KOPT-K1 (cell line): Measurements from ENCODE around the gene VAV3.

ENCODE experiments used
- H3K27ac ChIP-seq: fragments of 200-600 bp; sonication (generic); 2 replicates; pipeline ENCODE4 v1.5.1; 2016; ENCODE audit warnings: antibody characterized with exemption, mild to moderate bottlenecking, low read depth, low read length; ENCODE audit not compliant: poor library complexity, severe bottlenecking
- H3K36me3 ChIP-seq: fragments of 200-600 bp; sonication (generic); 2 replicates; pipeline ENCODE4 v1.5.1; 2017; ENCODE audit warnings: antibody characterized with exemption, mild to moderate bottlenecking, low read length, moderate library complexity; ENCODE audit not compliant: insufficient read depth
- H3K9me3 ChIP-seq: fragments of 200-600 bp; sonication (generic); 2 replicates; pipeline ENCODE4 v1.5.1; 2017; ENCODE audit warnings: antibody characterized with exemption, low read length, mild to moderate bottlenecking; ENCODE audit not compliant: insufficient read depth, poor library complexity, severe bottlenecking

VAV3 gene

DNA sequence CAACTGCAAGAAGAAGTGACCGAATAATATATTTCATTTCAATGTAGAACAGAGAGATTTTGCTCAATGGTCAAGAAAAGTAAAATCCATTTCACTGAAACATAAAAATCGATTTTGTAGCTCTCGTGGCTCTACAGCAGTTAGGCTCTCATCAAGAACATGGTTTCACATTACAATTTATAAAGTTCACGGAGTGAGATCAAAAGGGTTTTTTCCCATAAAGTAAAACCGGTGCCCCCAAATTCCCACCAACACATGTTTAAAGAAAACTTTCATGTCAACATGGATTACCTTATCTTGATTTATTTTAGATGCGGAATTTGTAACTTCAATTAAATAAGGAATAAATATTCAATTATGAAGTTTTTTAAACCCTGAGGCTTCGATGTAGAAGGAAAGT, 16.3 kb upstream of the VAV3 start:
- Histone ChIP-seq H3K36me3 (no peaks in the 10 kb centered on the region), H3K27ac (no peak overlapping the region), H3K9me3 (no peaks in the 10 kb centered on the region)

DNA sequence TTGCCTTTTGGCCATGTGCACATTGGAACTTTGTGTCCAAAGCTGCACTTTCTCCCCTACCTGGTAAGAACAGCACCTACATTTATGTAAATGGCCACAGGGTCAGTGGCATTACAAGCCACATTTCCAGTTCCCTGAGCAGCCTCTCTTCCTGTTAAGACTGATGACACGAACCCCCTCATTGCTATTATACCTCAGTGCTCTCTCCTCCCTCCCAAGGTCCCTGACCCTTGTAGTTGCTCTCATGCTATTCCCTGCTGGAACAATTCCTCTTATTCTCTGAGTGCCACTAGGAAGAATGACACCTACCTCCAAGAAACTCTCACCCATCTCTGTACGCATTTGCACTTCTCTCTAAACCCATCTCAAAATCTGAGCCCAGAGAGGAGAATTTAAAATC, 14.9 kb upstream of the VAV3 start:
- Histone ChIP-seq H3K9me3 (no peaks in the 10 kb centered on the region), H3K36me3 (no peaks in the 10 kb centered on the region), H3K27ac (no peak overlapping the region)

DNA sequence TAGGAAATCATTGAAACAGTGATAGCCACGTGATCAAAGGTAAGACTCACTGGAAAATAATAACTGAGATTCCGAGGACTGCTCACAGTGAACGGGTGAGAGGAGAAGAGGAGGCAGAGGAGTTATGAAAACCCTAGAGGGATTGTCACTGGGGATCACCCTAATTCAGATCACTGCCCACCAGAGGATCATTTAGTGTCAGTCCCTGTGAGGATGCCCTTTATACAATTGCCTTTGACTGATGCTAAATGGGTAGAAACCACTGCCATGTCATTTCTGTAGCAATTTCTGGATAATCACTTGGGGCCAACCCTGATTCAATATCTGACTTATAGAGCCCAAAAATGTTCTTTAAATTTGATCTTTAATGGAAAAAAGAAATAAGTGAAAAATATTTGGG, 14.1 kb upstream of the VAV3 start:
- no peaks in the 10 kb centered on the region for H3K9me3 ChIP-seq
- no peak overlapping the region for H3K27ac ChIP-seq
- no peaks in the 10 kb centered on the region for H3K36me3 ChIP-seq

DNA sequence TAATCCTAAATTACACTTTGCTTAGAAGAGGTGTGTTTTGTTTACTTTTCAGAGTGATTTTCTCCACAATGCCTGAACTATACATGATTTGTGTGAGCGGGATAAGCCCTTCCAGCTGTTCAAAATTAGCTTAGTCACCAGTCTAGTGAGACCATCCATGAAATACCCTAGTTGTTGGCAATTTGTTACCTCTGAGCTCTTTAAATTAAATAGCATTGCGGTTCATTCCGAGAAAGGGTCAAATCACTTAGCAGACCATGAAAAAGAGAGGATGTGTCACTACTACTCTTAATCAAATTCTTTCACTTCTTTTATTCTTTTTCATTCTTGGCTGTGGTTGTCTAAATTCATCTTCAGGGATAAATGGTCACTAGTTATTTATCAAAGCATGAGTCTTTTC, 11.9 kb upstream of the VAV3 start:
- Histone ChIP-seq H3K36me3 (no peaks in the 10 kb centered on the region), H3K9me3 (no peaks in the 10 kb centered on the region), H3K27ac (no peak overlapping the region)

DNA sequence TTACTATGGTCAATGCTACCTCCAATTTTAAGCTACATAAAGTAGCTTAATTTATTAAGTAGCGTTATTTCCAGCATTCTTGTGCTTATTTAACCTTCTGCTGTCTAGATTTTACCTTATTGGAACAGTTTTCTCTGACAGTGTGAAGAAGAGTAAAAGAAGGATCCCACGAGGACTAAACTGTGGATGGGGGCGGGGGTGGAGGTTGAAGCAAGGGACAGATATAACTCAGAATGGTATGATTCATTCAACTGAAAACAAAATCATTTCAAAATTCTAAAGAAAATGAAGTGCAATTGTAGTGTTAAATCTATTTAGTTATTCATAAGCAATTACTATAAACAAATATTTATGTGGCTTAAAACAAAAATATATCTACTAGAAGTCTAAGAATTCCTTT, 11.5 kb upstream of the VAV3 start:
- Histone ChIP-seq H3K27ac (no peak overlapping the region), H3K9me3 (no peaks in the 10 kb centered on the region), H3K36me3 (no peaks in the 10 kb centered on the region)

DNA sequence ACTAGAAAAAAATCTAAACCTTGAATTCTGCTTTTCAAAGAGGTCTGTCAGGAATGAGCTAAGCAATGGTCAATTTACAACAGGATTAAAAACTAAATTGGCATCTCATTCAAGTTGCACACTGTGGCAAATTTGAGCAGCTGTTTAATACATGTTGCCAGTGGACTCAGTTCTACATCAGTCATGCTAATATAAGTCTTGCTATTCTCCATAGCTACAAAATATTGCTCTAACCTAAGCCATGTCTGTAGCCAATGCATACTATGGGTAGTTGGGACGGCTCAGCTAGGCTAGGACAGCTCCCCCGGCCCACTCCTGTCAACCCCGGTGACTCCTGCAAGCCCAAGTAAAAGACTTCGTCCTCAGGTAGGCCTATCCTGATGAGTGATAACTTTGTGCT, 10.9 kb upstream of the VAV3 start:
- Histone ChIP-seq H3K9me3 (no peaks in the 10 kb centered on the region), H3K27ac (no peak overlapping the region), H3K36me3 (no peaks in the 10 kb centered on the region)

DNA sequence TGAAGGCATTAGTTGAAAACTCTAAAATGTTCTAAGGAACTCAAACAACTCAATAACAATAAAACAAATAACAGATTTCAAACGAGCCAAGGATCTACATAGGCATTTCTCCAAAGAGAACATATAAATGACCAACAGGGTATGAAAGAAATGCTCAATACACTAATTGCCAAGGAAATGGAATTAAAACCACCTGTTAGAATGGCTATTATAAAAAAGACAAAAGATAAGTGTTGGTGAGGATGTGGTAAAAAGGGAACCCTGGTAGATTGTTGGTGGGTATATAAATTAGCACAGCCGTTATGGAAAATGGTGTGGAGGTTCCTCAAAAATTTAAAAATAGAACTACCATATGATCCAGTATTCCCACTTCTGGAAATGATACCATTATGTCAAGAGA, 9.1 kb upstream of the VAV3 start:
- no peaks in the 10 kb centered on the region for H3K36me3 ChIP-seq
- H3K27ac ChIP-seq, result no peak overlapping the region

DNA sequence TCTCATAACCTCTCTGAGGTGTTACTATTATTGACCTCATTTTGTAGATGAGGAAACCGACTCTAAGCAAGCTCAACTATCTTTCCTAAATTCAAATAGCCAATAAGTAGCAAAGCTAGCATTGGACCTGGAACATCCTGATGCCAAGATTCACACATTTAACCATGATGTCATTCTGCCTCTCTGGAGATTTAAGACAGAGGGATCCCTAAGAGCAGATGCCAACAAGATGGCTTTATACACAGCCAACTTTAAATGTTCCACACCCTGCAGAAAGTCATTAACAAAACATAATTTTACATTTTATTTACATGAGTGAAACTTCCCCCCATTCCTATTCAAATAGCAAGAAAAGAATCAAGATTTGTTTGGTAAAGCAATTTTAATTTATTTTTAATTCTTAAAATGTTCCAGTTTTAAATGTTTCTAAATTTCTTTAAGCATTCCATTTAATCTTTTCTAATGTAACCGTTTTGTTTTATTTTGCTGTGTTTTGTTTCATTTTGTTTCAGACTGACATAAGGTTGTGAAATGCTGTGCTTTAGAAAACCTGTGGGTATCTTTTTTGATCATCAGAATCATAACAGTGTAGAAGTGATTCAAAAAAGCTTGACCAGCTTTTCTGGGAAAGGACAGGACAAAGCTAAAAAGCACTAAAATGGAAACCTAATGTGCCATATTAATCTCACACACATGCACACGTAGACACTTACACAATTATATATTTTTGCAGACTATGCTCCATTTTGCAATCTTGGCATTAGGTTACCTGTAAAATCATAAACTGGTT, 7.6 kb upstream of the VAV3 start:
- Histone ChIP-seq H3K36me3 (no peaks in the 10 kb centered on the region), H3K27ac (no peak overlapping the region), H3K9me3 (no peaks in the 10 kb centered on the region)

More for the DNA sequence above, 9.1 kb upstream of the VAV3 start:
- H3K9me3 ChIP-seq, result no peaks in the 10 kb centered on the region

DNA sequence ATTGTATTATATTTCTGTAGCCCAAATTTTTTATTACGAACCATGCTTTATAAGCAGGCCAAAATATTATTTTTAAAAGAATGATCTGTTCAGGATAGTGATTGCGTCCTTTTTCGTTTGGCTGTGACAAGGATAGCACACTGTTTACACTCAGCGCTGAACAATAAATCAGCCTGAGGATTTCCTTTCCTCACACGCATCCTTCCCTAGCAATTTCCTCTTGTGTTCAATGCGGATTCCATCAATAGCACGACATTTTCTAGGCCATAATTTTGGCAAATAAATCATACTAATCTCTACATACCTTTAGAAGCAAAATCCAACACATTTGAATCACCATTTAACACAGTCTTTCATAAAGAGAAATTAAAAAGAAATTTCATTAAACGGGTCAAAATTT, 1.6 kb upstream of the VAV3 start:
- H3K36me3 ChIP-seq, result no peaks in the 10 kb centered on the region
- no peaks in the 10 kb centered on the region for H3K9me3 ChIP-seq
- H3K27ac ChIP-seq, result no peak overlapping the region

DNA sequence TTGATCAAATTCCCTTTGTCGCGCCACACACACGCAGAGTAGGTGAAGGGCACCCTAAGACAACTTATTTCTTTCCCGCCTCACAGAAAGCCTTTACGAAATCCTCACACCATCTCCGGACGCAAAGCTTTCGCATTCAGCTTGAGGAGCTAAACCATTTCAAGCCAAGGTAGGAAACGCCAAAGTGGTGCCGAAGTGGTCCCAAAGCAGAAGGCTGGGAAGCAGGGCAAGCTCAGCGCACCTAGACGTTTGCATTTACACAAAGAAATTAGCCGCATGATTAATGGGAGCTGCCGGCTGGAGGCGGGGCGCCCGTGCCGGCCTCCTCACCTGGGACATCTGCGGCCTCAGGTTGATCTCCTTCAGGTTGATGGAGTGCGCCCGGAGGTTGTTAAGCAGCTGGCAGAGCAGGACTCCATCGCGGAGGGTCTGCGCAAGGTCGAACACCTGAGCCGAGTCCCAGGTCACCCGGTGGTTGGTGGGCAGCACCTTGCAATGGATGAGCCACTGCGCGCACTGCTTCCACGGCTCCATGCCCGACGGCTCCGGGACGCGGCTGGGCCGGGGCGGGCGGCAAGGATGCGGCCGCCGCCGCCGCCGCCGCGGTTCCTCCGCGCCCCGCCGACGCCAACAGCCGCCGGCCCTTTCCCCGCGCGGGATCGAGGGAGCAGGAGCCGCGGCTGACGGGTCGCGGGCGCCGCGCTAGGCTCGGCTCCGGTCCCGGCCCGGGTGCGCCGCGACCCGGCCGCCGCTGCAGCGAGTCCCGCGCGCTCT, 457 bp downstream of the VAV3 start:
- H3K9me3 ChIP-seq, result no peaks in the 10 kb centered on the region
- H3K36me3 ChIP-seq, result no peaks in the 10 kb centered on the region
- peak overlapping the region; percentile 90 for H3K27ac ChIP-seq

DNA sequence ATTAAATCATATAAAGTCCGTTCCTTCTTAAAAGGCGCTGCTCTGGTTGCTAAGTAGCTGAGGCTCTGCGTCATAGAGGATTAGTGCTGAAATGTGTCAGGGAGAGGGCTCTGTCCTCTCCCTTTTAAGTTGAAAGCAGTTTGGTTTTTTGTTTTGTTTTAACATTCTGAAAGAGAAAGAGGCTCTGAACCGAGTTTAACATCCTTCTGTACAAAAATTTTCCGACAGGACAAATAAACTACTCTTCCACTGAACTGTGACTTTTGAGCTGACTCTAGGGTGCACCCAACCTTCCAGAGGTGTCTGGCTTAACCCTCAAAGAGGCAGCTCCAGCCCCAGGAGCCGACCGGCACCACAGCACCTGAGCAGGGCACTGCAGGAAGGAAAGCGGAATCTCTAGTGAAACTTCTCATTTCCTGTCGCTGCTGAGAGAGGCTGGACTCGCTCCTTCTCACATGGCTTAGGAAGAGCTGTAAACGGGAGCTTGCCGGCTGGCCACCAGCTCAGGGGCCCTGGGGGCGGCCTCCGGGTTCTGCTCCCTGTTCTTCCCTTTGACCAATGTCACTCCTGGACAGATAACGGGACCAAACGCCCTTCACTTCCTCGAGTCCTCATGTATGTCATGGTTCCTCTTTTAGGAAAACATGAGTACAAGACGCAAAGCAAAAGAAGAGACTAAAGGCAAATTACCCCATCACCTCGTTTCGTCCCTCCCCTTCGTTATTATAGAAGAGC, 1.2 kb downstream of the VAV3 start:
- no peaks in the 10 kb centered on the region for H3K9me3 ChIP-seq
- H3K27ac ChIP-seq, result peak overlapping the region; percentile 90
- no peaks in the 10 kb centered on the region for H3K36me3 ChIP-seq

DNA sequence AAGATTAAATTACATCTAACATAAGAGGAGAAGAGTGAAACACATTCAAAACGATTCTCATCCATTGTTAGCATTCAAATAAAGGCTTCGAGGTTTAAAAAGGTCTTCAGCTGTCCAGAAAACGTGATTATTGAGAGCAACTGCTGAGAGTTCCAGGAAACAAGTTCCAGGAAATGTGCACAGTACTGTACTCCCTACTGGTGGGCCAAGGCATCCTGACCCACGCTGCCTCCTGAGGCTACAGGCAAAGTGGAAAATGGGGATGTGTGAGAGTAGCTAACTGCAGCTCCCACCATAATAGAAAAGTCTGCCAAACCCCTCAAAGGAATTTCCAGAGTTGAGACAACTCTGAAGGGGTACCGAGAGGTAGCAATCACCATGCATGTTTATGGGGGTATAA, 2.0 kb downstream of the VAV3 start:
- H3K36me3 ChIP-seq, result no peaks in the 10 kb centered on the region
- H3K27ac ChIP-seq, result peak overlapping the region; percentile 90
- H3K9me3 ChIP-seq, result no peaks in the 10 kb centered on the region

DNA sequence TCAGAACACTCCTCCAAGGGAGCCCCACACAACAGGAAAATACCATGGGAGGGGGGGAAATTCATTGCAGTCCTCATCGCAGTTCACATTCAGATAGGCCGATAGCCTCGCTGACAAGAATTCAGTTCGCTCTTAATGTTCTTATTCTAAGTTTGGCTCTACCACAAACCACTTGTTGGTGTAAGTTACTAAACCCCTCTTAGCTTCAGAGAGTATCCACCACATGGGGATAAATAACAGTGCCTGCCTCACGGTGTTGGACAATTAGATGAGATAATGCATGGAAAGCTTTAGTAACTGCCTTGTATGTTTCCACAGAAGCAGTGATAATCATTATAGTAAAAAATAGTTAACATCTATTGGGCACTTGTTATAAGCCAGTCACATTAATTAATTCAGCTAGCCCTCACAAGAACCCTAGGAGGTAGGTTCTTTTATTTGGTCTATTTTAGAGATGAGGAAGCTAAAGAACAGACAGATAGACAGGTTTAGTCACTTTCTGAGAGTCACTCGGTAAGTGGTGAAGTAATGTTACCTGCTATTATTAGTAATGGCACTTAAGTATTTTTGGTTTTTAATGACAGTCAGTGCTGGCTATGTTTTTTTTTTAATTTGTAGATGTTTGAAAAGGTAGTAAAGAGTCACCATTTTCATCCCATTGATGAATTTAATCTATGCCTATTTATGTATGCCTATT, 10.1 kb downstream of the VAV3 start:
- H3K36me3 ChIP-seq, result no peaks in the 10 kb centered on the region
- no peak overlapping the region for H3K27ac ChIP-seq
- no peaks in the 10 kb centered on the region for H3K9me3 ChIP-seq

DNA sequence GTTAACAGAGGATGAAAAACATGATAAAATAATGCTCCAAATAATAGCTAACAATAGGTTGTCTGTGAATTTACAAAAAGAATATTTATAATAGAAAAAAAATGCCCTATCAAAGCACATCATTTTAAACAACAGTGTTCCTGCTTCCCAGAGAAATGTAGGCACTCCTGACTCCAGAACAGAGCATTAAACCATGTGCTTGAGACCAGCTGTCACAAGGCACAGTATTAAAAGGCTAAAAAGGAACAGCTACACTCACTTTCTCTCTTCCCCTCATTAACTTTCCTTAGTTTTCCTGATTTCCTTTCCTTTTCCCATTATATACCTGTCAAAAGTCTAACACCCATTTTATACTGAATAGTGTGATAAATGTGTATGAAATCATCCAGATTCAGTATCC, 10.9 kb downstream of the VAV3 start:
- Histone ChIP-seq H3K27ac (no peak overlapping the region), H3K9me3 (no peaks in the 10 kb centered on the region), H3K36me3 (no peaks in the 10 kb centered on the region)

DNA sequence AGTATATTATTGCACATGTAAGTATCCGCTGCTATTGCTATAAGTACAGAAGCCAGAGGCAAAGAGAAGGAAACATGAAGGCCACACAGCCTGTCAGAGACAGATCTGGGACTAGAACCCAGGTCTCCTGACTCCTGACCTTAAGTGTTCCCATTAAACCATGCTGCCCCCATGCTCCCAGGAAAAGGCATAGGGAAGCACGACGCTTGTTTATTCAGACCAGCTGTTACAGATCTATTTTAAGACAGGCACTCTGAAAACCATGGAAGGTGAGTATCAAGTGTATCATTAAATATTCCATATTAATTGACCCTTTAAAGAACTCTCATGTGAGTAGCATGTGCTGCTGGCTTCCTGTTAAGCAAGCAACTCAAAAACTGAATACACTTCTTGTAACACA, 11.4 kb downstream of the VAV3 start:
- peak overlapping the region; percentile 44 for H3K27ac ChIP-seq
- H3K9me3 ChIP-seq, result no peaks in the 10 kb centered on the region
- H3K36me3 ChIP-seq, result no peaks in the 10 kb centered on the region
